HTR-8/SVneo (cell line): ENCODE data around the gene WDFY2.
"Not testable (repeated sequence)": the region's sequence is repeated elsewhere in the genome, so short reads cannot be mapped to it uniquely, and the experiment has no call there.

Source experiments
- DNase-seq: peaks from one replicate; pipeline ENCODE4 v3.0.0; 2011; ENCODE audit warnings: low spot score, mixed read lengths; ENCODE audit not compliant: insufficient read length
- FAIRE-seq: peaks from 2 replicates; lab custom pipeline; 2011; peaks lifted over from hg19 to GRCh38; lab: Jason Lieb, UNC

The WDFY2 gene

GRCh38 chr13:51688937-51689662, 104.8 kb downstream of the WDFY2 start:
- no peak for DNase-seq
- no peak for FAIRE-seq

GRCh38 chr13:51689663-51689996, 105.4 kb downstream of the WDFY2 start:
- DNase-seq, result no peak

GRCh38 chr13:51695677-51696076, 111.4 kb downstream of the WDFY2 start:
- FAIRE-seq, DNase-seq: not testable (repeated sequence)

More at GRCh38 chr13:51689663-51689996, 105.4 kb downstream of the WDFY2 start:
- FAIRE-seq, result no peak

DNA sequence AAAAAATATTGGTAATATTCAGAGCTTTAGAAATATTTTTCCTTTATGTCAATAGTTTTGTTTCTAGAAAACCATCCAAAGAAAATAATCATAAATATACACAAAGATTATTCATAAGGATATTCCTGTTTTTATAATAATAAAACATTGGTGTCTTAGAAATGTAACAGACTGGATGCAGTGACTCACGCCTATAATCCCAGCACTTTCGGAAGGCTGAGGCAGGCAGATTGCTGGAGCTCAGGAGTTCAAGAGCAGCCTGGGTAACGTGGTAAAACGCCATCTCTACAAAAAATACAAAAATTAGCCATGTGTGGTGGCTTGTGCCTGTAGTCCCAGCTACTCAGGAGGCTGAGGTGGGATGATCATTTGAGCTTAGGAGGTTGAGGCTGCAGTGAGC, 112.9 kb downstream of the WDFY2 start:
- no peak for DNase-seq
- no peak for FAIRE-seq

GRCh38 chr13:51697855-51698254, 113.6 kb downstream of the WDFY2 start:
- no peak for FAIRE-seq

GRCh38 chr13:51698352-51698751, 114.1 kb downstream of the WDFY2 start:
- FAIRE-seq (no peak), DNase-seq (no peak)

More at GRCh38 chr13:51697855-51698254, 113.6 kb downstream of the WDFY2 start:
- DNase-seq, result no peak

DNA sequence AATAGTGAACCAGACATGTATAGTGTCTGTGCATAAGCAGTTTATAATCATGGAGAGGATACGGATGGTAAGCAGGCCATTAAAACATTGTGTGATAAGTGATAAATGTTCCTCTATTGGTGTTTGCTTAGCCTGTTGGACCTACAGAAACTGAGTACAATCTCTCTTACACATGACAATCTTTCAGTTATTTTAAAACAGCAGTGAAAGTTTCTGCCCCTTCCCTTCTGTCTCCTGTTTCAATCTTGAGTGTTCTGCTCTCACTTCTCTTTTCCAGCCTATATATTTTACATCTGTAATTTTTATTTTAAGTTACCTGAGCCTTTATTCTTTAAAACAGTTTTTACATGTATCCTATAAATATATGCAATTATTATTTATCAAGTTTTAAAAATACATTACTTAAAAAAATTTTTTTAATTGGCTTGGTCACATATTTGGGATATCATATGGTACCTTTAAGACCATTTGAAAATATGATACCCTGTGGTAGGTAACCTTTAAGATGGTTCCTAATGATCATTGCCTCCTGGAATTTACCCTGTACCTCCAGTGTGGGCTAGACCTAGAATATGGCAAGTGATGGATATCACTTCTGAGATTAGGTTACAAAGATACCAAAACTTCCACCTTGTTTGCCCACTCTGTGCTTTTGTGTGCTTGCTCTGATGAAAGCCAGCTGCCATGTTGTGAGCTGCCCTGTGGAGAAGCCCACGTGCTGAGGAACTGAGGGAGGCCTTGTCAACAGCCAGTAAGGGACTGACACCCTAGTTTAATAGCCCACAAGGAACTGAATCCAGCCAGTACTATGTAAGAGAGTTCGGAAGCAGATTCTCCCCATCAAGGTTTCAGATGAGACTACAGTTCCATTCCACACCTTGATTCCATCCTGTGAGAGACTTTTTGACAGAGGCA, 120.4 kb downstream of the WDFY2 start:
- DNase-seq (no peak), FAIRE-seq (no peak)

- FAIRE-seq, result no peak
Observed at GRCh38 chr13:51707461-51707860, 123.2 kb downstream of the WDFY2 start.

GRCh38 chr13:51713807-51714206, 129.5 kb downstream of the WDFY2 start:
- no peak for DNase-seq
- no peak for FAIRE-seq

More at GRCh38 chr13:51707461-51707860, 123.2 kb downstream of the WDFY2 start:
- no peak for DNase-seq

GRCh38 chr13:51714663-51715168, 130.5 kb downstream of the WDFY2 start:
- FAIRE-seq (no peak), DNase-seq (no peak)

DNA sequence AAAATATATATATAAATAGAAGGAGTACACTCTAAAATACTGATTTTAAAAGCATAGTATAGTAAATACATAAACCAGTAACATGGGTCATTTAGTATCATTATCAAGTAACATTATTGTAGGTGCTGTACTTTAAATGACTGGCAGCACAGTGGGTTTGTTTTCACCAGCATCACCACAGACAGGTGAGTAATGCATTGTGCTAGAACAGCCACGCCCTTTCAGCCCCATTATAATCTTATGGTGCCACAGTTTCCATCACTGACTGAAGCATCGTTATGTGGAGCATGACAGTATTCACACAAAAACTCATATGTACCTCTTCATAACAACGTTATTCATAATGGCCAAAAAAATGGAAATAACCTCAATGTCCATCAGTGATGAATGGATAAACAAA, 131.4 kb downstream of the WDFY2 start:
- DNase-seq (no peak), FAIRE-seq (no peak)

DNA sequence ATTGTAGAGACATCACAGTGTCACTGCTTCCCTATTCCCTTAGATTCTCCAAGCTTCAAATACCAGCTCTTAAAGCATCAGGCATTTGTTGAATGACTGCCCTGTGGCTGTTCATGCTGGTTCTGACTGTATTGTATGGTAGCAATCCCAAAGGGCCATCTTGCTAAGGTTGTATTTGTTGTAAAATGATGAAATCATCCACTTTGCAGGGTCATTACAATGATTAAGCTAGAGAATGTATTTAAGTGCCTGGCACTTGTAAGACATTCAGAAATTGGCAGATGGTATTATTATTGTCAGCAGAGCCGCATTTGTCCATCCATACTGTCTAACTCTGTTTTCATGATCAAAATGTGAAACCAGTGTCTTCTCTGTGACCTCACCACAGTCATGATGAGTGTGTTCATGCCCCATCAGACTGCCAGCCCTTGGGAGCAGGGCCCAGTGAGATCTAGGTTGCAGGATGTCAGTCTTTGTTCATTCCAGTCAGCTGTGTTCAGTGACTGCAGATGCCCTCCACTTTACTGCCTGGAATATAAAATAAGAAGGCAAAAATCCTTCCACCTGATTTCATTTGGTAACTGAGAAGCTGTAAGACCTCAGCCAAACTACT, 133.6 kb downstream of the WDFY2 start:
- DNase-seq (no peak), FAIRE-seq (no peak)

GRCh38 chr13:51719394-51719793, 135.1 kb downstream of the WDFY2 start:
- DNase-seq (no peak), FAIRE-seq (no peak)

DNA sequence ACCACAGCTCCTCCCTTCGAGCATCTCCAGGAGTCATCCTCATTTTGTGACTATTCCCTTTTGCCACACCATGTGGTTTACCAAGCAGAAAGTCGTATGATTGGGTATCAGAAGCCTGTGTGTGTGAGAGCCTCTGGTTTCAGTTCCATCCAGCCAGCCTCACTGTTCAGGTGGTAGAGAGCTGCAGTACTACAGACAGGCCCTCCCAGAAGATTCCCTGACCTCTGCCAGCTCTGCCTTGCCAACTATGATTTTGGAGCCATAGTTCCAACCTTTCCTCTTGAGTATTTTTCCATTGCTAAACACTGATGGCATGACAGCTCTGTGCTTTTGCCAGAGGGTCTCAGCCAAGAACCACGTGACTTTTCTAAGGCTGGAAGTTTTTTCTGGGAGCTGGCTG, 137.2 kb downstream of the WDFY2 start:
- DNase-seq, result no peak

GRCh38 chr13:51723529-51723928, 139.3 kb downstream of the WDFY2 start:
- FAIRE-seq, result no peak
- no peak for DNase-seq

More for the DNA sequence above, 137.2 kb downstream of the WDFY2 start:
- no peak for FAIRE-seq

GRCh38 chr13:51724721-51725120, 140.5 kb downstream of the WDFY2 start:
- DNase-seq (no peak), FAIRE-seq (no peak)

GRCh38 chr13:51726446-51727193, 142.4 kb downstream of the WDFY2 start:
- FAIRE-seq (no peak), DNase-seq (no peak)

- FAIRE-seq, result no peak
- no peak for DNase-seq
Observed at GRCh38 chr13:51727634-51728274, 143.5 kb downstream of the WDFY2 start.

- FAIRE-seq (no peak), DNase-seq (no peak)
Observed at GRCh38 chr13:51728275-51728673, 144.0 kb downstream of the WDFY2 start.
